ENCODE results near the gene SIGLEC15. TPM values are rescaled to one million over a fixed set of nuclear protein-coding genes. Genes with fewer than 3 reads are reported as not detected.

SIGLEC15 gene
- total and polyA plus RNA-seq, 2 donors, result 0.42 to 1.1 TPM

- WGBS, result 99% methylated on average over 1 of the region's 1 CpG
- peaks cover 62 to 76% of the 10 kb centered on the region in 2 donors for H3K36me3 ChIP-seq (ENCODE audit: control insufficient read depth in 2 of 2, insufficient read depth in 2 of 2, low read length in 1 of 2)
Observed at GRCh38 chr18:45861926-45862325, 36.5 kb downstream of the SIGLEC15 start.

GRCh38 chr18:45863469-45863868, 38.0 kb downstream of the SIGLEC15 start:
- Histone ChIP-seq H3K4me3 (ENCODE audit: low read length in 2 of 2) (no peak overlapping the region), H3K27ac (ENCODE audit: low read depth in 1 of 2, low read length in 1 of 2) (no peak overlapping the region), H3K27me3 (ENCODE audit: control insufficient read depth in 2 of 2, insufficient read depth in 1 of 2, low read length in 1 of 2) (no peaks in the 10 kb centered on the region), H3K36me3 (ENCODE audit: control insufficient read depth in 2 of 2, insufficient read depth in 2 of 2, low read length in 1 of 2) (peaks cover 55 to 72% of the 10 kb centered on the region in 2 donors), H3K9me3 (ENCODE audit: control insufficient read depth in 2 of 2, insufficient read depth in 1 of 2, low read length in 1 of 2) (no peaks in the 10 kb centered on the region), H3K4me1 (ENCODE audit: control insufficient read depth in 2 of 2, insufficient read depth in 2 of 2, low read length in 2 of 2) (no peaks in the 10 kb centered on the region)
- 97% methylated on average over 1 of the region's 1 CpG for WGBS
- no peak for DNase-seq (ENCODE audit: low read depth in 6 of 9, low spot score in 9 of 9)

More at GRCh38 chr18:45861926-45862325, 36.5 kb downstream of the SIGLEC15 start:
- H3K9me3 ChIP-seq (ENCODE audit: control insufficient read depth in 2 of 2, insufficient read depth in 1 of 2, low read length in 1 of 2), result no peaks in the 10 kb centered on the region
- no peak for DNase-seq (ENCODE audit: low read depth in 6 of 9, low spot score in 9 of 9)
- H3K27me3 ChIP-seq (ENCODE audit: control insufficient read depth in 2 of 2, insufficient read depth in 1 of 2, low read length in 1 of 2), result no peaks in the 10 kb centered on the region
- H3K4me1 ChIP-seq (ENCODE audit: control insufficient read depth in 2 of 2, insufficient read depth in 2 of 2, low read length in 2 of 2), result no peaks in the 10 kb centered on the region
- H3K4me3 ChIP-seq (ENCODE audit: low read length in 2 of 2), result no peak overlapping the region
- H3K27ac ChIP-seq (ENCODE audit: low read depth in 1 of 2, low read length in 1 of 2), result no peak overlapping the region

GRCh38 chr18:45864081-45864480, 38.6 kb downstream of the SIGLEC15 start:
- 98% methylated on average over 5 of the region's 5 CpGs for WGBS

GRCh38 chr18:45865466-45865865, 40.0 kb downstream of the SIGLEC15 start:
- no peak overlapping the region for H3K4me3 ChIP-seq (ENCODE audit: low read length in 2 of 2)
- peaks cover 40 to 60% of the 10 kb centered on the region in 2 donors for H3K36me3 ChIP-seq (ENCODE audit: control insufficient read depth in 2 of 2, insufficient read depth in 2 of 2, low read length in 1 of 2)
- WGBS, result 99% methylated on average over 5 of the region's 5 CpGs
- no peak overlapping the region for H3K27ac ChIP-seq (ENCODE audit: low read depth in 1 of 2, low read length in 1 of 2)
- DNase-seq (ENCODE audit: low read depth in 6 of 9, low spot score in 9 of 9), result no peak
- no peaks in the 10 kb centered on the region for H3K27me3 ChIP-seq (ENCODE audit: control insufficient read depth in 2 of 2, insufficient read depth in 1 of 2, low read length in 1 of 2)
- H3K4me1 ChIP-seq (ENCODE audit: control insufficient read depth in 2 of 2, insufficient read depth in 2 of 2, low read length in 2 of 2), result no peaks in the 10 kb centered on the region
- H3K9me3 ChIP-seq (ENCODE audit: control insufficient read depth in 2 of 2, insufficient read depth in 1 of 2, low read length in 1 of 2), result no peaks in the 10 kb centered on the region

More at GRCh38 chr18:45864081-45864480, 38.6 kb downstream of the SIGLEC15 start:
- Histone ChIP-seq H3K9me3 (ENCODE audit: control insufficient read depth in 2 of 2, insufficient read depth in 1 of 2, low read length in 1 of 2) (no peaks in the 10 kb centered on the region), H3K27me3 (ENCODE audit: control insufficient read depth in 2 of 2, insufficient read depth in 1 of 2, low read length in 1 of 2) (no peaks in the 10 kb centered on the region), H3K36me3 (ENCODE audit: control insufficient read depth in 2 of 2, insufficient read depth in 2 of 2, low read length in 1 of 2) (peaks cover 48 to 66% of the 10 kb centered on the region in 2 donors), H3K4me1 (ENCODE audit: control insufficient read depth in 2 of 2, insufficient read depth in 2 of 2, low read length in 2 of 2) (no peaks in the 10 kb centered on the region), H3K27ac (ENCODE audit: low read depth in 1 of 2, low read length in 1 of 2) (no peak overlapping the region), H3K4me3 (ENCODE audit: low read length in 2 of 2) (no peak overlapping the region)
- no peak for DNase-seq (ENCODE audit: low read depth in 6 of 9, low spot score in 9 of 9)

GRCh38 chr18:45870419-45870818, 44.9 kb downstream of the SIGLEC15 start:
- no peak overlapping the region for H3K27ac ChIP-seq (ENCODE audit: low read depth in 1 of 2, low read length in 1 of 2)

GRCh38 chr18:45871431-45872084, 46.1 kb downstream of the SIGLEC15 start:
- WGBS, result 95% methylated on average over 5 of the region's 5 CpGs
- no peaks in the 10 kb centered on the region for H3K27me3 ChIP-seq (ENCODE audit: control insufficient read depth in 2 of 2, insufficient read depth in 1 of 2, low read length in 1 of 2)
- H3K27ac ChIP-seq (ENCODE audit: low read depth in 1 of 2, low read length in 1 of 2), result no peak overlapping the region
- H3K4me1 ChIP-seq (ENCODE audit: control insufficient read depth in 2 of 2, insufficient read depth in 2 of 2, low read length in 2 of 2), result no peaks in the 10 kb centered on the region
- H3K36me3 ChIP-seq (ENCODE audit: control insufficient read depth in 2 of 2, insufficient read depth in 2 of 2, low read length in 1 of 2), result peaks cover 31 to 47% of the 10 kb centered on the region in 2 donors
- peaks cover 0 to 2% of the 10 kb centered on the region in 2 donors for H3K9me3 ChIP-seq (ENCODE audit: control insufficient read depth in 2 of 2, insufficient read depth in 1 of 2, low read length in 1 of 2)
- H3K4me3 ChIP-seq (ENCODE audit: low read length in 2 of 2), result no peak overlapping the region
- DNase-seq (ENCODE audit: low read depth in 6 of 9, low spot score in 9 of 9), result no peak

More at GRCh38 chr18:45870419-45870818, 44.9 kb downstream of the SIGLEC15 start:
- Histone ChIP-seq H3K27me3 (ENCODE audit: control insufficient read depth in 2 of 2, insufficient read depth in 1 of 2, low read length in 1 of 2) (no peaks in the 10 kb centered on the region), H3K4me1 (ENCODE audit: control insufficient read depth in 2 of 2, insufficient read depth in 2 of 2, low read length in 2 of 2) (no peaks in the 10 kb centered on the region), H3K4me3 (ENCODE audit: low read length in 2 of 2) (no peak overlapping the region), H3K9me3 (ENCODE audit: control insufficient read depth in 2 of 2, insufficient read depth in 1 of 2, low read length in 1 of 2) (no peaks in the 10 kb centered on the region), H3K36me3 (ENCODE audit: control insufficient read depth in 2 of 2, insufficient read depth in 2 of 2, low read length in 1 of 2) (peaks cover 36 to 49% of the 10 kb centered on the region in 2 donors)
- WGBS, result 96% methylated on average over 7 of the region's 7 CpGs
- DNase-seq (ENCODE audit: low read depth in 6 of 9, low spot score in 9 of 9), result no peak

- WGBS, result 82% methylated on average over 5 of the region's 5 CpGs
- H3K4me1 ChIP-seq (ENCODE audit: control insufficient read depth in 2 of 2, insufficient read depth in 2 of 2, low read length in 2 of 2), result peaks cover 3% of the 10 kb centered on the region in 2 donors
- peak in 4 of 9 donors; percentile 18 to 45 (median 24) for DNase-seq (ENCODE audit: low read depth in 6 of 9, low spot score in 9 of 9)
- peaks cover 21 to 42% of the 10 kb centered on the region in 2 donors for H3K36me3 ChIP-seq (ENCODE audit: control insufficient read depth in 2 of 2, insufficient read depth in 2 of 2, low read length in 1 of 2)
- no peak overlapping the region for H3K4me3 ChIP-seq (ENCODE audit: low read length in 2 of 2)
- peaks cover 0 to 2% of the 10 kb centered on the region in 2 donors for H3K9me3 ChIP-seq (ENCODE audit: control insufficient read depth in 2 of 2, insufficient read depth in 1 of 2, low read length in 1 of 2)
- H3K27me3 ChIP-seq (ENCODE audit: control insufficient read depth in 2 of 2, insufficient read depth in 1 of 2, low read length in 1 of 2), result no peaks in the 10 kb centered on the region
- peak overlapping the region in 1 of 2 donors; percentile 4 for H3K27ac ChIP-seq (ENCODE audit: low read depth in 1 of 2, low read length in 1 of 2)
Observed at GRCh38 chr18:45874491-45875184, 49.2 kb downstream of the SIGLEC15 start.

GRCh38 chr18:45876161-45876560, 50.7 kb downstream of the SIGLEC15 start:
- Histone ChIP-seq H3K4me3 (ENCODE audit: low read length in 2 of 2) (no peak overlapping the region), H3K36me3 (ENCODE audit: control insufficient read depth in 2 of 2, insufficient read depth in 2 of 2, low read length in 1 of 2) (peaks cover 19 to 42% of the 10 kb centered on the region in 2 donors), H3K9me3 (ENCODE audit: control insufficient read depth in 2 of 2, insufficient read depth in 1 of 2, low read length in 1 of 2) (peaks cover 0 to 2% of the 10 kb centered on the region in 2 donors), H3K4me1 (ENCODE audit: control insufficient read depth in 2 of 2, insufficient read depth in 2 of 2, low read length in 2 of 2) (peaks cover 6 to 7% of the 10 kb centered on the region in 2 donors), H3K27me3 (ENCODE audit: control insufficient read depth in 2 of 2, insufficient read depth in 1 of 2, low read length in 1 of 2) (no peaks in the 10 kb centered on the region), H3K27ac (ENCODE audit: low read depth in 1 of 2, low read length in 1 of 2) (no peak overlapping the region)
- WGBS, result 99% methylated on average over 3 of the region's 3 CpGs
- DNase-seq (ENCODE audit: low read depth in 6 of 9, low spot score in 9 of 9), result no peak

GRCh38 chr18:45877403-45877802, 51.9 kb downstream of the SIGLEC15 start:
- WGBS, result 97% methylated on average over 3 of the region's 3 CpGs
- no peak overlapping the region for H3K4me3 ChIP-seq (ENCODE audit: low read length in 2 of 2)
- H3K27ac ChIP-seq (ENCODE audit: low read depth in 1 of 2, low read length in 1 of 2), result no peak overlapping the region
- H3K4me1 ChIP-seq (ENCODE audit: control insufficient read depth in 2 of 2, insufficient read depth in 2 of 2, low read length in 2 of 2), result peaks cover 6 to 7% of the 10 kb centered on the region in 2 donors
- peaks cover 0 to 2% of the 10 kb centered on the region in 2 donors for H3K9me3 ChIP-seq (ENCODE audit: control insufficient read depth in 2 of 2, insufficient read depth in 1 of 2, low read length in 1 of 2)
- no peak for DNase-seq (ENCODE audit: low read depth in 6 of 9, low spot score in 9 of 9)
- H3K27me3 ChIP-seq (ENCODE audit: control insufficient read depth in 2 of 2, insufficient read depth in 1 of 2, low read length in 1 of 2), result no peaks in the 10 kb centered on the region
- peaks cover 24 to 49% of the 10 kb centered on the region in 2 donors for H3K36me3 ChIP-seq (ENCODE audit: control insufficient read depth in 2 of 2, insufficient read depth in 2 of 2, low read length in 1 of 2)
